Nephron (organoid): ENCODE data around the gene GNG5.
"Not testable (repeated sequence)": the region's sequence is repeated elsewhere in the genome, so short reads cannot be mapped to it uniquely, and the experiment has no call there.

ENCODE experiments used
- H3K27ac Mint-ChIP-seq, 3 experiments: 2 replicates each; pipeline ENCODE4 v1.8.0; 2020; ENCODE audit warnings: mixed read lengths in 3 of 3, mild to moderate bottlenecking in 2 of 3, moderate library complexity in 1 of 3
- H3K27me3 Mint-ChIP-seq: 2 replicates; pipeline ENCODE4 v1.8.0; 2021; ENCODE audit warnings: low read depth, mild to moderate bottlenecking, moderate library complexity, mixed read lengths
- H3K36me3 Mint-ChIP-seq: 2 replicates; pipeline ENCODE4 v1.8.0; 2020; ENCODE audit warnings: low read depth, mixed read lengths
- H3K4me1 Mint-ChIP-seq: 2 replicates; pipeline ENCODE4 v1.8.0; 2020; ENCODE audit warnings: mixed read lengths
- H3K4me3 Mint-ChIP-seq, 3 experiments: 2 replicates each; pipeline ENCODE4 v1.8.0; 2020; ENCODE audit warnings: mild to moderate bottlenecking in 3 of 3, mixed read lengths in 3 of 3, moderate library complexity in 2 of 3
- H3K9me3 Mint-ChIP-seq: 2 replicates; pipeline ENCODE4 v1.8.0; 2020; ENCODE audit warnings: mixed read lengths
- TF ChIP-seq, protein P1 (sequence below), 3 experiments: fragments of 200-600 bp; sonication (generic); IDR thresholded peaks; one replicate each; pipeline ENCODE4 v1.5.0; 2021; ENCODE audit warnings: antibody characterized with exemption in 3 of 3; ENCODE audit not compliant: unreplicated experiment in 3 of 3

GNG5 gene

DNA sequence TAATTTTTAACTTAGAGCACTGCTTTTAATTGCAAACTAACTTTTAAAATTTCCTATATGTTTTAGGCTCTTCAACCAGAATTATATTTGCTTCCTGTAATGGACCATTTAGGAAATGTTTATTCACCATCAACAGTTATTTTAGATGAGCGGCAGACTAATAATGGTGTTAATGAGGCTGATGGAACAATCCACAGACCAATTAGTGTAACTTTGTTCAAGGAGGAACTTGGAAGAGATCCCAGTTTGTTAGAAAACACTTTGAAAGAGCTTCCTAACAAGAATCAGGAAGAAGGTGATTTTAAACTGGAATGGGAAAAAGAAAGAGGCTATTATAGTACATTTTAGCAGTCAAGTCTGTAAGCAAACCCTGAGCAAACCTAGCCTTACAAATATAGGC lies 19.4 kb upstream of the GNG5 start:
- H3K9me3 Mint-ChIP-seq, result peaks cover 5% of the 10 kb centered on the region
- H3K4me3 Mint-ChIP-seq, result no peak overlapping the region
- TF ChIP-seq, protein P1, sequence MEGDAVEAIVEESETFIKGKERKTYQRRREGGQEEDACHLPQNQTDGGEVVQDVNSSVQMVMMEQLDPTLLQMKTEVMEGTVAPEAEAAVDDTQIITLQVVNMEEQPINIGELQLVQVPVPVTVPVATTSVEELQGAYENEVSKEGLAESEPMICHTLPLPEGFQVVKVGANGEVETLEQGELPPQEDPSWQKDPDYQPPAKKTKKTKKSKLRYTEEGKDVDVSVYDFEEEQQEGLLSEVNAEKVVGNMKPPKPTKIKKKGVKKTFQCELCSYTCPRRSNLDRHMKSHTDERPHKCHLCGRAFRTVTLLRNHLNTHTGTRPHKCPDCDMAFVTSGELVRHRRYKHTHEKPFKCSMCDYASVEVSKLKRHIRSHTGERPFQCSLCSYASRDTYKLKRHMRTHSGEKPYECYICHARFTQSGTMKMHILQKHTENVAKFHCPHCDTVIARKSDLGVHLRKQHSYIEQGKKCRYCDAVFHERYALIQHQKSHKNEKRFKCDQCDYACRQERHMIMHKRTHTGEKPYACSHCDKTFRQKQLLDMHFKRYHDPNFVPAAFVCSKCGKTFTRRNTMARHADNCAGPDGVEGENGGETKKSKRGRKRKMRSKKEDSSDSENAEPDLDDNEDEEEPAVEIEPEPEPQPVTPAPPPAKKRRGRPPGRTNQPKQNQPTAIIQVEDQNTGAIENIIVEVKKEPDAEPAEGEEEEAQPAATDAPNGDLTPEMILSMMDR (IDR thresholded peaks at IDR 0.05; ENCODE audit: unreplicated experiment in 3 of 3), result no peak
- no peaks in the 10 kb centered on the region for H3K27me3 Mint-ChIP-seq
- no peaks in the 10 kb centered on the region for H3K4me1 Mint-ChIP-seq
- no peak overlapping the region for H3K27ac Mint-ChIP-seq
- peaks cover 12% of the 10 kb centered on the region for H3K36me3 Mint-ChIP-seq

DNA sequence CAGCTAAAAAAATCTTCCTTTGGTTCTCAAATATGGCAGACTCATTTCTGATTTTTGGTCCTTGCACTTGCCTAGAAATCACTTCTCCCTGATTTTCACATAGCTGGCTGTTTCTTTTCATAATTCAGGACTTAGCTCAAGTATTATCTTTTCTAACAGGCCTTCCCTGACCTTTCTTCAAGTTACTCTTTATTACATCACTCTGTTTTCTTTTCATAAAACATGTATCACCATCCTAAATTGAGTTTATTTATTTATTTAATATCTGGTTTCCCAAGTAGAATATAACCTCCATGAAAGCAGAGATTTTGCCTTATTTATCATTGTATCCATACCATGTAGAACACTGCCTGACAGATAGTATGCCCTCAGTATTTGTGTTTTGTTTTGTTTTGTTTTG lies 18.2 kb upstream of the GNG5 start:
- H3K27me3 Mint-ChIP-seq, result no peaks in the 10 kb centered on the region
- TF ChIP-seq, protein P1 (IDR thresholded peaks at IDR 0.05; ENCODE audit: unreplicated experiment in 3 of 3), result no peak
- H3K36me3 Mint-ChIP-seq, result peaks cover 12% of the 10 kb centered on the region
- H3K4me3 Mint-ChIP-seq, result no peak overlapping the region
- no peak overlapping the region for H3K27ac Mint-ChIP-seq
- peaks cover 5% of the 10 kb centered on the region for H3K9me3 Mint-ChIP-seq
- H3K4me1 Mint-ChIP-seq, result no peaks in the 10 kb centered on the region

DNA sequence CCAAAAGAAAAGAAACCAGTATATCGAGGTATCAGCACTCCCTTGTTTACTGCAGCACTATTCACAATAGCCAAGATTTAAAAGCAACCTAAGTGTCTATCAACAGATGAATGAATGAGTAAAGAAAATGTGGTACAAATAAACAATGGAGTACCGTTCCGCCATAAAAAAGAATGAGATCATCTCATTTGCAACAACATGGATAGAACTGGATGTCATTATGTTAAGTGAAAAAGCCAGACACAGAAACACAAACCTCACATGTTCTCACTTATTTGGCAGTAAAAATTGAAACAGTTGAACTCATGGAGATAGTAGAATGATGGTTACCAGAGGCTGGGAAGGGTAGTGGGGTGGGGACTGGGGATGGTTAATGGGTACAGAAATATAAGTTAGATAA lies 4.3 kb upstream of the GNG5 start:
- peaks cover 25% of the 10 kb centered on the region for H3K9me3 Mint-ChIP-seq
- H3K27me3 Mint-ChIP-seq, result peaks cover 3% of the 10 kb centered on the region
- TF ChIP-seq, protein P1 (IDR thresholded peaks at IDR 0.05; ENCODE audit: unreplicated experiment in 3 of 3), result no peak
- no peak overlapping the region for H3K4me3 Mint-ChIP-seq
- peaks cover 27% of the 10 kb centered on the region for H3K36me3 Mint-ChIP-seq
- H3K27ac Mint-ChIP-seq, result no peak overlapping the region
- H3K4me1 Mint-ChIP-seq, result peaks cover 4% of the 10 kb centered on the region

DNA sequence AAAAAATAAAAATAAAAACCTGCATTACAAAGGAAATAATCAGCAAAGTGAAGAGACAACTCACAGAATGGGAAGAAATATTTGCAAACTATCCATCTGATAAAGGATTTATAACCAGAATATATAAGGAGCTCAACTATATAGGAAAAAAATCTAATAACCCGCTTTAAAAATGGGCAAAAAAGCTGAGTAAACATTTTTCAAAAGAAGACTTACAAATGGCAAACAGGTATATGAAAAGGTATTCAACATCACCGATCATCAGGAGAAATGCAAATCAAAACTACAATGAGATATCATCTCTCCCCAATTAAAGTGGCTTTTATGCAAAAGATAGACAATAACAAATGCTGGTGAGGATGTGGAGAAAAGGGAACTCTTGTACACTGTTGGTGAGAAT lies 3.8 kb upstream of the GNG5 start:
- no peak overlapping the region for H3K27ac Mint-ChIP-seq

DNA sequence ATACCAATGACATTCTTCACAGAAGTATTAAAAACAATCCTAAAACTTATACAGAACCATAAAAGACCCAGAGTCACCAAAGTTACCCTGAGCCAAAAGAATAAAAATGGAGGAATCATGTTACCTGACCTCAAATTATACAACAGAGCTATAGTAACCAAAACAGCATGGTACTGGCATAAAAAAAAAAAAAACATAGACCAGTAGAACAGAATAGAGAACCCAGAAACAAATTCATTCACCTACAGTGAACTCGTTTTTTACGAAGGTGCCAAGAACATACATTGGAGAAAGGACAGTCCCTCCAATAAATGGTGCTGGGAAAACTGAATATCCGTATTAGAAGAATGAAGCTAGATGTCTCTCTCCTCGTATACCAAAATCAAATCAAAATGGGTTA lies 2.6 kb upstream of the GNG5 start:
- peaks cover 27% of the 10 kb centered on the region for H3K36me3 Mint-ChIP-seq
- H3K4me1 Mint-ChIP-seq, result peaks cover 13% of the 10 kb centered on the region
- peaks cover 3% of the 10 kb centered on the region for H3K27me3 Mint-ChIP-seq
- H3K9me3 Mint-ChIP-seq, result peaks cover 25% of the 10 kb centered on the region
- no peak overlapping the region for H3K27ac Mint-ChIP-seq
- H3K4me3 Mint-ChIP-seq, result peak overlapping the region in 1 of 3 experiments; percentile 17
- TF ChIP-seq, protein P1 (IDR thresholded peaks at IDR 0.05; ENCODE audit: unreplicated experiment in 3 of 3), result no peak

More for the DNA sequence above, 3.8 kb upstream of the GNG5 start:
- Mint-ChIP-seq H3K36me3 (peaks cover 27% of the 10 kb centered on the region), H3K27me3 (peaks cover 3% of the 10 kb centered on the region), H3K9me3 (peaks cover 25% of the 10 kb centered on the region), H3K4me1 (peaks cover 4% of the 10 kb centered on the region), H3K4me3 (no peak overlapping the region)
- TF ChIP-seq, protein P1 (IDR thresholded peaks at IDR 0.05; ENCODE audit: unreplicated experiment in 3 of 3), result no peak

DNA sequence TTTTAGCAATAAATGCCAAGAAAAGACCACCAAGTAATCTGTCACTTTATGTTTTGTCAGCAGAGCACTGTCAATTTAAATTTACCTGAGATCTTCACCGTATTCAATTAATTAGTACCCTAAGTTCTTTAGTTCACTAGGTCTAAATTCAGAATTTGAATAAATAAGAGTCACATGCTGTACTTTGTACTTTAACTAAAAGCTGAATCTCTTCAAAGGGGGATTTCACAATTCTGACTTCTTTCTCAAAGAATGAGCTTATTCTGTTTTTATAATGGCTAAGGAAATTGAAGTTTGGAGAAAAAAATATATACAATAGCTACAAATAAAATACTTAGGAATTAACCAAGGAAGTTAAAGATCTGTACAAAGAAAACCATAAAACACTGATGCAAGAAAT lies 2.1 kb upstream of the GNG5 start:
- Mint-ChIP-seq H3K36me3 (peaks cover 27% of the 10 kb centered on the region), H3K4me3 (peak overlapping the region; percentile 48 to 79 (median 66)), H3K4me1 (peaks cover 18% of the 10 kb centered on the region), H3K27ac (peak overlapping the region in 2 of 3 experiments; percentile 18 to 63), H3K9me3 (peaks cover 25% of the 10 kb centered on the region), H3K27me3 (peaks cover 3% of the 10 kb centered on the region)
- TF ChIP-seq, protein P1 (IDR thresholded peaks at IDR 0.05; ENCODE audit: unreplicated experiment in 3 of 3), result no peak

DNA sequence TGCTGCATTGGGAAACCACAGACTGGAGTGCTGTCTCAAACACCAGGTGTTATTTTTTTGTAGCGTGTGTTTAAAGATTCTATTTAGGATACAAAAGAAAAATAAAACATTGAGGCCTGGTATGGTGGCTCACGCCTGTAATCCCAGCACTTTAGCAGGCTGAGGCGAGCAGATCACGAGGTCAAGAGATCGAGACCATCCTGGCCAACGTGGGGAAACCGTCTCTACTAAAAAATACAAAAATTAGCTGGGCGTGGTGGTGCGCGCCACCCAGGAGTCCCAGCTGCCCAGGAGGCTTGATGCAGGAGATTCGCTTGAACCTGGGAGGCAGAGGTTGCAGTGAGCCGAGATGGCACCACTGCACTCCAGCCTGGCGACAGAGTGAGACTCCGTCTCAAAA lies 1.5 kb upstream of the GNG5 start:
- H3K27ac Mint-ChIP-seq, H3K27me3 Mint-ChIP-seq: not testable (repeated sequence)
- Mint-ChIP-seq H3K36me3 (peaks cover 27% of the 10 kb centered on the region), H3K4me1 (peaks cover 24% of the 10 kb centered on the region), H3K4me3 (peak overlapping the region; percentile 48 to 100 (median 79)), H3K9me3 (peaks cover 25% of the 10 kb centered on the region)
